ENCODE data around the gene EEPD1.
"Not testable (repeated sequence)": the region's sequence is repeated elsewhere in the genome, so short reads cannot be mapped to it uniquely, and the experiment has no call there.

The EEPD1 gene

DNA sequence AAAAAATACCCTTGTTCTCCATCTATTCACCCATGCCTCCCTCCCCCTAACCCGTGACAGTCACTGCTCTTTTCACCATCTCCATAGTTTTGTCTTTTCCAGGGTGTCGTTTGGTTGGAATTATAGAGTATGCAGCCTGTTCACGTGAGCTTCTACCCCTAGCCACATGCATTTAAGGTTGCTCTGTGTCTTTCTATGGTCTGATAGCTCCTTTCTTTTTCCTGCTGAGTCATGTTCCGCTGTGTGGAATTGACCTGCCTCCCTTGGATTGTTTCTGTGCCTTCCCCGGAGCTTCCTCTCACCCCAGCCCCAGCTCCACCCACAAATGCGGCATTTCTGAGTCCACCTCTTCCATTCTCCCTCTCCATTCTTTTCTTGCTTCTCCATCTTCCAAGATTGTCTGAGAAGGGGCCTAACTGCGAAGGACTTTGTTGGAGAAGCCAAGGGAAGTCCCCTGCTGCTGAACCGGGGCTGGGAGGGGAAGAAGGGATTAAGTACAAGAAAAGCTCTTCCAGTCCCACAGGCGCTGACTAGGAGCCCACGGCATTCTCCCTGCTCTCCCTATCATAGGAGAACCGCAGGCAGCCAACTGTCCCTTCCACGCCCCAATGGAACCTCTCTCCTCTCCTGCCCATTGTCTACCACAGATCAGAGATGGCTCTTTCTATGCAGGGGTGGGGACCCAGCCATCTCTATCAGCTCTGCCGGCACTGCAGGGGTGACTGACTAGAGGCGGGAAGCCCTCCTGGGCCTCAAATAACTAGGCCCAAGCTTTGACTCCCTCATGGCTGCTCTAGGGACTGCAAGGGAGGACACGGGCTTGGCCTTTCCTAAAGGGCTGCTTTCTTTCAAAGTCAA, 149.1 kb downstream of the EEPD1 start:
- no peak for DNase-seq (ENCODE audit: low spot score)

DNA sequence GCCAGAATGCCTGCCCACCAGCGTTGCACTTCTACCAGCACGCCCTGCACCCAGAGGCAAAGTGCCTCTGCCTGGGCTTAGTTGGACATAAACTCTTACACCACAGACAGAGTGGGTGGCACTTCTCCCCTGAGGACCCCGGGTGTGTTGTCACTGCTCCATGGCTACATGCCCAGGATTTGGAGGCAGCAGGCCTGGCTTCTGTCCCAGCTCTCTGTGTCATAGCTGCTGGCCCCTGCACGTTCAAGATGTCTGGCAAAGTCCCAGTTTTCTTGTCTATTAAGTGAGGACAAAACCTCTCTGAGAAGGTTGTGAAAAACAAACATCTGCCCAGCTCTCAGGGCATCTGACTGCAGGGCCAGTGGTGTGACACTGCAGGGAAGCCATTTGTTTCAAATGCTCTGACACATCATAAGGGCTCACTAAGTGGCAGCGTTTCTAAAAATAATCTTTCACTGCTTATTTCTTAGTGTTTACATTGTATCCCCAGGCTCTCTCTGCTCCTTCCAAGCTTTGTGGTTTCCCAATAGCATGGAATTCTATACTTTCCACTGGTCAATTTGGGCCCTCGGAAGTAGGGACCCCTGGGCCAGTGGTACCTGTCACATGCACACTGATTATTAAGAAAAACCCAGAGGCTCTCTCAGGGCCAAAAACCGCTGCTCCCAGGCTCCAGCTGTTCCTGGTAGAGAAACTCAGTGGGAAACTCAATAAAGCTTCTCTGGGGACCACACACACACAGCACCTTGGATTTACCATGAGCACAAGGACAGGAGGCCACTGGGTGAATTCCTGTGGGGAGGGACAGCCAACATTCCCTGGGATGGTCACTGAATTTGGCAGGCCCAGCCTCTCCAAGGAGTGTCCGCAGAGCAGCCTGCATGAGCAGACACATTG, 150.4 kb downstream of the EEPD1 start:
- DNase-seq (ENCODE audit: low spot score) = peak; percentile 94

DNA sequence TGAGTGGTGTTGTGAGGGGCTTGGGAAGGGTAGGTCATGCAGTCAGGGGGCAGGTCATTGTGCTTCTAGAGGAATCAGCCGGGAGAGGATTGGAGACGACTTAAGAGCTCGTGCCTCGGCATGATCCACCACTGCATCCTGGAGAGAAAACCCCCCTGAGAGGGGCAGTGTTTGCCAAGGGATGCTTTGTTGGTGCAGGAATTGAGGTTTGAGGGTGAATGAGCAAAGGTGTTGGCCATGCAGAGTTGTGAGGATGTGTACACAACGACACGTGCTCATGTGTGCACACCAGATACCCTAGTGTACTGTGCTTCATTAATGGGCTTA, 151.0 kb downstream of the EEPD1 start:
- DNase-seq (ENCODE audit: low spot score) = no peak

DNA sequence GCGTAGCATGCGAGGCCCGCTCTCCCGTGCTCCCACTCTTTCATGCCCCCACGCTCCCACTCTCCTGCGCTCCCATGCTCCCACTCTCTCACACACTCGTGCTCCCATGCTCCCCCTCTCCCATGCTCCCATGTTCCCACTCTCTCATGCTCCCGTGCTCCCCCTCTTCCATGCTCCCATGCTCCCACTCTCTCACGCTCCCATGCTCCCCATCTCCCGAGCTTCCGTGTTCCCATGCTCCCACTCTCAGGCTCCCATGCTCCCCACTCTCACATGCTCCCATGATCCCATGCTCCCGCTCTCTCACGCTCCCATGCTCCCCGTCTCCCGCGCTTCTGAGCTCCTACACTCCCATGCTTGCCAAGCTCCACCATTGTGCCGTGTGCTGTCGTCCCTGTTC, 152.2 kb downstream of the EEPD1 start:
- no peak for DNase-seq (ENCODE audit: low spot score)

DNA sequence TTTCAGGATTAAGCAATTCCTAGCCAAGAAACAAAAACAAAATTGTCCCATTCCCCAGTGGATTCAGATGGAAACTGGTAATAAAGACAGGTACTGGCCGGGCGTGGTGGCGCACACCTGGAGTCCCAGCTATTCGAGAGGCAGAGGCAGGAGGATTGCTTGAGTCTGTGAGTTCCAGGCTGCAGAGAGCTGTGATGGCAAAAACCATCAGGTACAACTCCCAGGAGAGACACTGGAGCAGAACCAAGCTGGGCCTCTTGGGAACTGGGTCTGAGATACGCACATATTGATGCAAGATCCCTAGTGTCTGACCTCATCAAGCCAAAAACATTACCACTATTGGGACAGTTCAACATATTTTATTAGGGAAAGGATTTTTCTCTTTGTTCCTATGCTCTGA, 152.6 kb downstream of the EEPD1 start:
- DNase-seq (ENCODE audit: low spot score) = no peak

DNA sequence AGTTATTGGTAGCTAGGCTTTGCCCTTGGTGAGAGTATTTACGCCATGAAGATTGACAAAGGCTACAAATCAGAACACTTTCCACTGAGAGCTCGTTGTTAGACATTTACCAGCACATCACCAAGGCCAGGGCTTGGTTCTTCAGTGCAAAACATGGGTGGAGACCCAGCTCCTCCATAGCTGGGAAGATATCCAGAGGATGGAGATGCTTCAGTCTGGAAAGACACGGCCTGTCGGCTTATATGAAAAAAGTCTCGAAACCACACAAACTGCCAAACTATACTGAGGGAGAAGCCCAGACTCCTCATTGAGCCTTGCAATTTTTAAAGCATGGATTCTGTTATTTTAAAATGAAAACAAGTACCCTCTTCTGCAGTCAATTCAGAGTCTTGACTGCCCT, 153.2 kb downstream of the EEPD1 start:
- DNase-seq (ENCODE audit: low spot score) = no peak

DNA sequence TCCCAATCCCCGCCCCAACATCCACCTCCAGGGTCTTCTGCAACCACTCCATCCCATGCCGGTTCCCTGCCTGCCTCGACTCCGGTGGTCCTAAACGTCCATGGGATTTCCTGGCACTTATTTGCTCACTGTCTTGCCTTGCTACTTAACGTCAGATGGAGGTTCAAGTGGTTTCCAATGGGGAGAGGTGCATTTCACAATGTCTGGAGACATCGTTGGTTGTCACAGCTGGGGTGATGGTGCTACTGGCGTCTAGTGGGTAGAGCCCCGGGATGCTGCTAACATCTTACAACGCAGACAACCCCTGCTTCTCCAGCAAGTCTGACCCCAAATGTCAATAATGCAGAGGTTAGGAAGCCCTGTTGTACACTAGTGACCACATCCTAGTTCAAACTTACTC, 153.7 kb downstream of the EEPD1 start:
- no peak for DNase-seq (ENCODE audit: low spot score)

DNA sequence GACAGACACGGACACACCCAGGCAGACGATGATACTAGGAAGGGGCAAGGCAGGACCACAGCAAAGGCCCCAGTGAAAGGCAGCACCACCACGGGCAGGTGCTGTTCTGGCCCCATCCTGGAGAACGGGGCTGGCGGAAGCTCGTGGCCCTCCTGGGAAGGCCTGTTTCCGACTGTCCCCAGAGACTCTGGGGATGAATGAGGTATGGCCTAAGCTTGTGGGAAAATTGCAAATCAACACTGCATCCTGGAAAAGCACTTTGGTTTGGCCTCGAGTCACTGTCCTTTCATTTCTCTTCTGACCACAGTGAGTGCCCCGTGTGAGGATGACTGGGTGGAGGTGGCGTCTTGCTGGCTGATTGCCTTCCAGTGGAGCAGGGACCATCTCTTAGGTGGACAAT, 155.0 kb downstream of the EEPD1 start:
- DNase-seq (ENCODE audit: low spot score) = no peak

DNA sequence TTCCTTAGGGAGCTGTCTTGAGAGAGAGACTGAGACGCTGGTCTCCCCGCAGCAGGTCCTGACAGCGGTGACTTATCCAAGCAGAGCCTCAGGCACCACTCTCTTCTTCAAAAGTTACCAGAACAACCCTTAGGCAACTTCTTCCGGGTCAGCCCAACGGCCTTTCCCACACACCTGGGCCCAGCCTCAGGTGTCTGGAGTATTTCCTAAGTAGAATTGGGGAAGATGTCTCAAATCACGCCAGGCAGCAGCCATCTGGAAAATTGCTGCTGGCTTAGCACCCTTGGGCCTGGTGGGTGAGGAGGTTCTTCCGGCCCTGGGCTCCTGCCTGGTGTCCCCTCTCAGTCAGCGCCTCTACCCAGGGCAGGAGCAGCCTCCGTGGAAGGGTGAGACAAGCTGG, 156.2 kb downstream of the EEPD1 start:
- DNase-seq (ENCODE audit: low spot score) = no peak

DNA sequence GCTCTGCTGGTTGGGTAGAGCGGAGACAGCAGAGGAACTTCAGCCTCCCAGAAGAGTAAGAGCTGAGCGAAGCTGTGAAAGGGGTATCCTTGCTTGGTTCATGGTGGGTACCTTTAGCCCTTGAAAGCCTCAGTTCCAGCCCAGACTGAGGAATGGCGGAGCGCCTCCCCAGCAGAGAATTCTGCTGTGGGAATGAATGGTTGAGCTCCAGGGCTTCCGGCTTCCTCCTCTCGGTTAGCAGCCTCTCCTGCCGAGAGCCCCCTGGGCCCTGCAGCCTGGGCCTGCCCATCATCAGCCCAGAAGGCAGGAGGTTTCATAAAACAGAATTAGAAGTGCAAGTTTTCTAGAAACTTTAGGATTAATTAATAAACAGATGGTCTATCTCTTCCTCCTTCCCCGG, 156.7 kb downstream of the EEPD1 start:
- no peak for DNase-seq (ENCODE audit: low spot score)

DNA sequence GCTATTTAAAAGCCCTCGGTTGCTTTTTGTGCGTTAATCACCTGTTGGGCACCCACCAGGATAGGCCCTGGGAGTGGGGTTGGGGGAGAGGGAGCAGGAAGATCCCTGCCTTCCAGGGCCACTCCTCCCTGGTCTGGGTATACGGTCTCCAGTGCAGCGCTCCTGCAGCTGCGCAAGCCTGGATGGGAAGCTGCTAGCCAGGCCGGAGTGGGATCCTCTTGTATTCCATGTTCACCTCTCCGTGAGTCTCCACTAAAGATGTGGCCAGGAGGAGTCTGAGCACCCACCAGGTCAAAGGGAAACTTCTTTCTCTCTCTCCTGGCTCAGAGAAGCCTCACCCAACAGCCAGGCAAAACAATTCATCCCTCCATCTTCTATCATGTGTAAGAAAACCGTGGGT, 157.8 kb downstream of the EEPD1 start:
- DNase-seq (ENCODE audit: low spot score) = no peak

DNA sequence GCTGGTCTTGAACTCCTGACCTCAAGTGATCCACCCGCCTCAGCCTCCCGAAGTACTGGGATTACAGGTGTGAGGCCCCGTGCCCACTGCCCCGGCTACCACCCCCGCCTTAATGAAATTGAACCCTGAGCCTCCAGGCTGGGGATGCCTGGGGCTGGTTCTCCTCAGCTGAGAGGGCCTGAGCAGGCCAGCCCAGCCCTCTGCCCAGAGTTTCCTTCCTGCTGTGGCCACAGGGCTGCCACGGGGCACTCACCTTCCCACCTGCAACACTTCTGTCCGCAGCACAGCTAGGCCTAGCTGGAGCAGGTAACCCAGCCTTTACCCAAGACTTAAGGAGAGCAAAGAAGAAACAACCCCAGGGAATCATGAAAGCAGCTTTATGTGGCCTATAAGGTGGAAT, 158.5 kb downstream of the EEPD1 start:
- DNase-seq (ENCODE audit: low spot score) = no peak

DNA sequence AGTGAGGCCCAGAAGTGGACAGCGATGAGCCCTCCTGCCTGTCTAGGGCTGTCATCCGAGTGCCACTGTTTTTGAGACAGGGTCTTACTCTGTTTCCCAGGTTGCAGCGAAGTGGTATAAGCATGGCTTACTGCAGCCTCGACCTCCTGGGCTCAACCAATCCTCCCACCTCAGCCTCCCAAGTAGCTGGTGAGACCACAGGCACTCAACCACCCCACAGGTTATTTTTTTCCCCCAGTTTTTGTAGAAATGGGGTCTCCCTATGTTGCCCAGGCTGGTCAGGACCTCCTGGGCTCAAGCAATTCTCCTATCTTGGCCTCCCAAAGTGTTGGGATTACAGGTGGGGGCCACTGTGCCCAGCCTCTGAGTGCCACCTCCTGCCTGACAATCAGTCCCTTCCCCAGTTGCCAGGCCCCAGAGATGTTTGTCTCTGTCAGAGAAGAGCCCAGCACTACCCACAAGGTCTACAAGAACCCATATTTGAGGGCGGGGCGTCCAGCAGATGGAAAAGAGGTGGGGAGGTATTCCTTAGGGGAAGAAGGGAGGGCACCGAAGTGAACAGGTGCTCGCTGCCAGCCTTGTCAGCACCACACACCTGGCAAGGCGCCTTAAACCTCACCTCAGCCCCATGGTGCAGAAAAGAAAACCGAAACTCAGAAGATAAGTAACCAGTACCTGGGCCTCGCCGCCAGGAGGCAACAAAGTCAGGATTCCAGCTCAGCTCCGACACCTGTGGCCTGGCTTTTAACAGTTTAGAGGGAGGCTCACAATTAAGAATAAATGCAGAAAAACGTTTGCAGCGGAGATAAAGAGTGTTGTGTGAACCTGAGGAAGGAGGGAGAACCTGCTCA, 159.2 kb downstream of the EEPD1 start:
- no peak for DNase-seq (ENCODE audit: low spot score)

DNA sequence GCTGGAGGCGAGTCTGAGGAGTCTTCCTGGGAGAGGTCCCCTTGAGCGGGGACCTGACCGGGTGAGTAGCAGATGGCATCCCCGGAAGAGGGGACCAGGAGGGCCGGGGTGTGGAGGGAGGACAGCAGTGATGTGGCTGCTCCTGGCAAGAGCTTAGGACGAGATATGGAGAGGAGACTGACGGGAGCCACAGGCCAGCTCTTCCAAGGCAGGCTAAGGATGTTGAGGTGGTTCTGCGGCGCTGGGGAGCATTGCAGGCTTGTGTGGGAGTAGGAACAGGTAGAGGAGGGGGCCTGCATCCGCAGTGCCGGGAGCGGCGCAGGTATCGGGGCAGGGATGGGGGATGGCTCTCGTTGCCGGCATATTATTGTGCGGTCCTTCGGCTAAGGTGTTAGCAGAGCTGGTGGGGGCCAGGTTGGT, 159.9 kb downstream of the EEPD1 start:
- no peak for DNase-seq (ENCODE audit: low spot score)

DNA sequence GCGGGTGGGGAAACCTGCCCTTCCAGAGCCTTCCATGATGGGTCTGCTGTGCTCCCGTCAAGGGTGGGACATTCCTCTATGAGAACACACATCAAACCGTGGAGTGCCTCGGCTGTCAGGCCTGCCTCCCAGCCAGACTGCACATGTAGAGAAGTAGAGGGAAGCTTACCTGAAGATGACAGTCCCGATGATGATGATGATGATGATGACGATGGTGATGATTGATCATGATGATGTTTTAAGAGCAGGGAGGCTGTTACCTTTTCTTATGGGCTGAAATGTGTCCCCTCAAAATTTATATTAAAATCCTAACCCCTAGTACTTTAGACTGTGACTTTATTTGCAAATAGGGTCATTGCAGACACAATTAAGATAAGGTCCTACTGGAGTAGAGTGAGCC, 160.6 kb downstream of the EEPD1 start:
- no peak for DNase-seq (ENCODE audit: low spot score)

DNA sequence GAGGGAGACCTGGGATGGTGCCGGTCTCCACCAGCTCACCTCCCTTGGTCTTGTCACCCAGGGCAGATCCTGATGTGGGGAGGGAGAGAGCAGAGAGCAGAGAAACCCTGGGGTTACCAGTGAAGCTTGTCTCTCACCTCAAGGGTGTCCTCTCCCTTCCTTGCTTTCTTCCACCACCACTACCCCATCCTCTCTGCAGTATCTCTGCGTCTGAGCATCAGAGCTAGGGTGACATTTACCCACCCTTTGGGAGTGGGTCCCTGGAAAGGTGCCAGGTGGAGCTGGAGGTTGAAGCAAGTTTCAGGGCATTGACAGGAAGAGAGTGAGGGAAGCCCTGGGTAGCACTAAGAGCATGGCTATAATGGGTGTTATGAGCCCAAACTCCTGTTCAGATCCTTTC, 161.4 kb downstream of the EEPD1 start:
- DNase-seq (ENCODE audit: low spot score) = no peak

DNA sequence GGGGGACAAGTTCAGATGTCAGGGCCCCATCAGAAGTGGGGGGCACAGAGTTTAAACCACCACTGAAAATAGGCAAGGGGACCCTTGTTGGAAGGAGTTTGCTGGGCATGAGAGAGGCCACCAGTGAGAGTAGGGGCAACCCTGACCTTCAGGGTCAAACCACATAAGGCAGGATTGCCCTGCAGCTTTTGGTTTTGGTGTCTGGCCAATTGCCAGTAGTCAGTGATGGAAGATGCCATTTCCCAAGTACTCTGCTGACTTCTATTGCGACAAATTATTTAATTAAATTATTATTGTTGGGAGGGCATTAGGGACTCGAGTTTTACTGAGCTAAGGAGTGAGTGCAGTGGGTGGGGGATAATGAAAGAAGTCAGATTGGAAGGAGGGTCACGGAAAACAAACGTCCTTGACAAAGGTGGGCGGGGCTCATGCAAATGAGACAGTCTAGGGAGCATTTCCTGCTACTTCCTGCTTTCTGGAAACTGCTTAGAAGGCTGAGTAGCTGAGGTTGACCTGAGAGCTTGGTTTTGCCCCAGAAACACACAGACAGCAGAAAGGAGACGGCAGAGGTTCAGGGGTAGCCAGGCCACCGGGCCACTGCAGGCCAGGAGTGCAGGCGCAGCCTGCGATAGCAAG, 162.4 kb downstream of the EEPD1 start:
- DNase-seq (ENCODE audit: low spot score) = no peak

DNA sequence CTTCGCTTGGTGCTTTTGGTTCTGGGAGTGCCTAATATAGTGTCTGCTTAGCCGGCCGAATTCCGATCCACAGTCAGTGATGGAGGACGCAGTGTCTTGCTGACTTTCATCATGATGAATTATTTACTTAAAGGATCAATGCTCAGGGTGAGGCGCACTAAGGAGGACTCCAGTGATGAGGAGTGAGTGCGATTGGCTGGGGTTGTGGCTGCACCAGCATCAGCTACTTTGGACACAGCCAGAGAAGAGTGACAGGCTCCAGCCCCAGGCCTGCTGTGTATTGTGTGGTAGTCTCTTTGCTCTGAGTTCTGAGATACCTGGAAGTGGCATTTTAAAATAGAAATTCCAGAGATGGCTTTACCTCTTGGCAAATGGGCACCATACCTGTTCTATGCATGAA, 163.3 kb downstream of the EEPD1 start:
- DNase-seq (ENCODE audit: low spot score) = no peak

DNA sequence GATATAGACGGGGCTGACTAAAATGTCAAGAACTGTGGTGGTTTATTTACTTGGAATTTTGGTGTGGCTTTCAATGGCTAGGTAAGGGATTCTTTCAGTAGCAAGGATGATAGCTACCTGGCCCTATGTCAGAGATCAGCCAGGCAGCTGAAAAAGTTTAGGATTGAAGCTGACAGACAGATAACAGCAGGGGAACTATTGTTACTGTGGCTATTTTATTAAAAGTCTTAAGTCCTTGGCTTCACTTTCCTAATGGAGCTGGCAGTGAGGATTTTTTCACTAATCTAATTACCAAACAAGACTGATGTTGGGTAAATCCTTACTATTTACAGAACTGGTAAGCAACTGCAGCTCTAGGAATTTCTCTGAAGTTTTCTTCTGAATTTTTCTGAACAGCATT, 164.2 kb downstream of the EEPD1 start:
- no peak for DNase-seq (ENCODE audit: low spot score)

DNA sequence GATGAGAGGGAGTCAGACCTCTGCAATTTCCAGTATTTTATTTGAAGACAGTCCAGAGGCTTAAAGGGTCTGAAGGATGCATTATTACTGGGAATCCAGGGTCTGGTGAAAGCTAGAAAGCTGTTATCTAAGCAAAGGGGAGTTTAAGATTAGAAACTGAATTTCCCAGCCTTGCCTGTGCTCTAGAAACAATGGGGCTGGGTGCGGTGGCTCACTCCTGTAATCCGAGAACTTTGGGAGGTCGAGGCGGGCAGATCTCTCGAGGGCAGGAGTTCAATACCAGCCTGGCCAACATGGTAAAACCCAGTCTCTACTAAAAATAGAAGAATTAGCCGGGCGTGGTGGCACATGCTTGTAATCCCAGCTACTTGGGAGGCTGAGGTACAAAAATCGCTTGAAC, 165.1 kb downstream of the EEPD1 start:
- DNase-seq (ENCODE audit: low spot score) = no peak

DNA sequence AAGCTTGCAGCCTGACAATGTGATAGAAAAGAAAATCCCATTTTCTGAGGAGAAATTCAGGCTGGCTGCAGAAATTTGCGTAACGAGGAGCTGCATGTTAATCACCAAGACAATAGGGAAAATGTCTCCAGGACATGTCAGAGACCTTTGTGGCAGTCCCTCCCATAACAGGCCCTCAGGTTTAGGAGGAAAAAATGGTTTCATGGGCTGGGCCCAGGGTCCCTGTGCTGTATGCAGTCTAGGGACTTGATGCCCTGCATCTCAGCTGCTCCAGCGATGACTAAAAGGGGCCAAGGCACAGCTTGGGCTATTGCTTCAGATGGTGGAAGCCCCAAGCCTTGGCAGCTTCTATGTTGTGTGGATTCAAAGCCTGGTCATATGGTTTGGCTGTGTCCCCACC, 168.2 kb downstream of the EEPD1 start:
- not testable (repeated sequence) for DNase-seq (ENCODE audit: low spot score)

DNA sequence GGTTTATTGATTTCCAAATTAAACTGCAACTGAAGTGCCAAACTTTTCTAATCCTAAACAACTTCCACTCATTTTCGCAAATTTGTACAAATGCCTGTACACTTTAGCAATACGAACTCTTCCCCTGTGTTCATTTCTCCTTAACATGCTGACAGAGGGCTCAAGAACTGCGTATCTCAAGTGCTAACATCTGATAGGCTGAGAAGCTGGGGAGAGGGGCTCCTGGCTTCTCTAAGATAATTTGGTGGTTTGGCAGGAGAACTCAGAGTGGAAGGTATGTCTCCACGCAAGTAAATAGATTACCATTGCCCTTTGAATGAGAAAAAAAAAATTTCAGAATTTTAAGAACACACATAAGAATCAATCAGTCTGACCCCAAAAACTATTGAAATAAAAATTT, 183.3 kb downstream of the EEPD1 start:
- no peak for DNase-seq (ENCODE audit: low spot score)

Data from AG20443 (cell line).